Karpas-422 (cell line): ENCODE measurements around the gene CEP41. TPM values are rescaled to one million over a fixed set of nuclear protein-coding genes. Genes with fewer than 3 reads are reported as not detected.
"Not testable (repeated sequence)": the region's sequence is repeated elsewhere in the genome, so short reads cannot be mapped to it uniquely, and the experiment has no call there.

ENCODE experiments used
- DNase-seq: peaks from one replicate; pipeline ENCODE4 v3.0.0-alpha.2; 2015
- H2AFZ ChIP-seq: fragments of 200-600 bp; sonication (generic); 2 replicates; pipeline ENCODE4 v1.6.1; 2014; ENCODE audit warnings: antibody characterized with exemption, low read length, mixed read lengths
- H3K27ac ChIP-seq: fragments of 200-600 bp; sonication (generic); 2 replicates; pipeline ENCODE4 v1.5.1; 2014; ENCODE audit warnings: mild to moderate bottlenecking, low read length, moderate library complexity
- H3K27me3 ChIP-seq: fragments of 200-600 bp; sonication (generic); 2 replicates; pipeline ENCODE4 v1.6.1; 2014; ENCODE audit warnings: low read length, mixed read lengths
- H3K36me3 ChIP-seq: fragments of 200-600 bp; sonication (generic); 2 replicates; pipeline ENCODE4 v1.6.1; 2014; ENCODE audit warnings: low read length, mixed read lengths; ENCODE audit not compliant: insufficient read depth
- H3K4me1 ChIP-seq: fragments of 200-600 bp; sonication (generic); 2 replicates; pipeline ENCODE4 v1.6.1; 2014; ENCODE audit warnings: mild to moderate bottlenecking, low read length, mixed read lengths
- H3K4me2 ChIP-seq: fragments of 200-600 bp; sonication (generic); 2 replicates; pipeline ENCODE4 v1.6.1; 2014; ENCODE audit warnings: low read length, low read depth, mild to moderate bottlenecking; ENCODE audit not compliant: poor library complexity, severe bottlenecking
- H3K4me3 ChIP-seq: fragments of 200-600 bp; sonication (generic); 2 replicates; pipeline ENCODE4 v1.5.1; 2014; ENCODE audit warnings: mild to moderate bottlenecking, antibody characterized with exemption, low read length, mixed read lengths
- H3K79me2 ChIP-seq: fragments of 200-600 bp; sonication (generic); 2 replicates; pipeline ENCODE4 v1.6.1; 2014; ENCODE audit warnings: mild to moderate bottlenecking, low read length, mixed read lengths
- H3K9ac ChIP-seq: fragments of 200-600 bp; sonication (generic); 2 replicates; pipeline ENCODE4 v1.6.0; 2014; ENCODE audit warnings: low read length
- H3K9me2 ChIP-seq: fragments of 200-600 bp; sonication (generic), shearing (Covaris generic); replicated peaks from 2 replicates; pipeline ENCODE4 v1.6.0; 2014; ENCODE audit warnings: mild to moderate bottlenecking, low read length, moderate library complexity; ENCODE audit not compliant: insufficient read depth
- H3K9me3 ChIP-seq: fragments of 300-700, 200-600 bp; sonication (generic); 2 replicates; pipeline ENCODE4 v1.6.1; 2014; ENCODE audit warnings: low read length, mixed read lengths
- H4K20me1 ChIP-seq: fragments of 200-600 bp; sonication (generic); 2 replicates; pipeline ENCODE4 v1.6.1; 2014; ENCODE audit warnings: mild to moderate bottlenecking, antibody characterized with exemption, low read length, low read depth; ENCODE audit not compliant: insufficient read depth
- total RNA-seq: library from RNA; depleted of rRNA; stranded (reverse); fragments of >200 nt; shearing (Covaris generic); gene quantifications from 2 replicates; pipeline ENCODE4 v1.2.3, GENCODE V29; 2014; ENCODE audit warnings: low replicate concordance

The CEP41 gene
- total RNA-seq, 1 experiment from 2014 or later, result 7.3 TPM

DNA sequence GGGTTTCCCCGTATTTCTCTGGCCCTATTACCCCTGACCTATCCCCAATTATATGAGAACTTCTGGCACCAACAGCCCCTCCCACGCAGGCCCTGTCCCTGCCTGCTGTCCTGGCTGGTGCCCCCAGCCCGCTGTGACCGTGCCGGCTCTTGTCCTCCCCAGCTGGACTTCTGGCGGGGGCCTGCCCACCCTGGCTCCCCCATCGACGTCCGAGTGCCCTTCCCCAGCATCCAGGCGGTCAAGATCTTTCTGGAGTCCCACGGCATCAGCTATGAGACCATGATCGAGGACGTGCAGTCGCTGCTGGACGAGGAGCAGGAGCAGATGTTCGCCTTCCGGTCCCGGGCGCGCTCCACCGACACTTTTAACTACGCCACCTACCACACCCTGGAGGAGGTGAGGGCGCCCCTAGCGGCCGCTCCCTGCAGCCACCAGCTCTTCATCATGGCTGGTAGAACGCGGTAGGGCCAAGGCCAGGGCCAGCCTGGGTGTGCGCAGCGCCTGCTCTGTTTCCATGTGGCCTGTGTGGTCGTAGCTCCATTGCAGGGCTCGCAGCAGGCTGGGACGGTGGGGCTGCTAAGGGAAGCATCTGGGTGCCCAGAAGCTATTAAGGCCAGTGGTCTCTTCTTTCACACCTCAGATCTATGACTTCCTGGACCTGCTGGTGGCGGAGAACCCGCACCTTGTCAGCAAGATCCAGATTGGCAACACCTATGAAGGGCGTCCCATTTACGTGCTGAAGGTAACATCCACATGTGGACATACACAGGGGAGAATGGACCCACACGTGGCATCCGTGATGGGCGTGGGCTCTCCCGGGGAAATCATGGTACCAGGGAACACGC, 59.1 kb downstream of the CEP41 start:
- Histone ChIP-seq H3K9ac (no peak overlapping the region), H3K79me2 (no peaks in the 10 kb centered on the region), H3K27ac (no peak overlapping the region), H3K4me2 (no peak overlapping the region), H2AFZ (no peak overlapping the region), H4K20me1 (no peaks in the 10 kb centered on the region), H3K36me3 (no peaks in the 10 kb centered on the region), H3K4me3 (no peak overlapping the region), H3K9me2 (no peaks in the 10 kb centered on the region), H3K4me1 (no peaks in the 10 kb centered on the region), H3K9me3 (no peaks in the 10 kb centered on the region), H3K27me3 (no peaks in the 10 kb centered on the region)
- no peak for DNase-seq

DNA sequence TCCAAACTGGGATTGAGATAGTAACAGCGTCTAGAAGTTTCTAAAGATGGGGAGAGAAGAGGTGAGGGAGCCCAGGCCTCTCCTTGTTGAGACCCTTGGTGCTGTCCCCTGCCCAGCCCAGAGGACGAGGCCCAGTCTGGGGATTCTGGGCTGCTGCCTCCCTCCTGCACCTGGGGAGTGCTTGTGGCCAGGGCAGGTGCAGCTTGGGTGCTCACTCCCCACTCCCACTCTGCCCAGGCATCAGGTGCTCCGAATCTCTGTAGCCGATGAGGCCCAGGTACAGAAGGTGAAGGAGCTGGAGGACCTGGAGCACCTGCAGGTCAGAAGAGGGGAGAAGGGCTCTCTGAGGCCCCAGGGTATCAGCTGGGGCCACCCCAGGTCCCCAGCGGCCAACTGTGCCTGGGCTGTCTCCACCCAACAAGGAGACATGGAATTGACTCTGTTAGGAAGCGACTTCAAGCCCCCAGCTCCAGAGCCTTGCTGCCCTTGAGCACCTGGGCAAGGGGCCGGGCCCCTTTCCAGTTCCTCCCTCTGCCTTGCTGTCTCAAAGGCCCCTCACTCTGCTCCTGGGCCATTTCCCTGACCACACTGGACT, 59.9 kb downstream of the CEP41 start:
- H3K36me3 ChIP-seq, result no peaks in the 10 kb centered on the region
- no peak overlapping the region for H3K4me2 ChIP-seq
- H3K4me3 ChIP-seq, result no peak overlapping the region
- no peaks in the 10 kb centered on the region for H4K20me1 ChIP-seq
- H3K9me2 ChIP-seq, result no peaks in the 10 kb centered on the region
- H3K27ac ChIP-seq, result no peak overlapping the region
- no peaks in the 10 kb centered on the region for H3K27me3 ChIP-seq
- H3K4me1 ChIP-seq, result no peaks in the 10 kb centered on the region
- H3K9me3 ChIP-seq, result no peaks in the 10 kb centered on the region
- DNase-seq, result no peak
- H3K79me2 ChIP-seq, result no peaks in the 10 kb centered on the region
- H3K9ac ChIP-seq, result no peak overlapping the region
- no peak overlapping the region for H2AFZ ChIP-seq

DNA sequence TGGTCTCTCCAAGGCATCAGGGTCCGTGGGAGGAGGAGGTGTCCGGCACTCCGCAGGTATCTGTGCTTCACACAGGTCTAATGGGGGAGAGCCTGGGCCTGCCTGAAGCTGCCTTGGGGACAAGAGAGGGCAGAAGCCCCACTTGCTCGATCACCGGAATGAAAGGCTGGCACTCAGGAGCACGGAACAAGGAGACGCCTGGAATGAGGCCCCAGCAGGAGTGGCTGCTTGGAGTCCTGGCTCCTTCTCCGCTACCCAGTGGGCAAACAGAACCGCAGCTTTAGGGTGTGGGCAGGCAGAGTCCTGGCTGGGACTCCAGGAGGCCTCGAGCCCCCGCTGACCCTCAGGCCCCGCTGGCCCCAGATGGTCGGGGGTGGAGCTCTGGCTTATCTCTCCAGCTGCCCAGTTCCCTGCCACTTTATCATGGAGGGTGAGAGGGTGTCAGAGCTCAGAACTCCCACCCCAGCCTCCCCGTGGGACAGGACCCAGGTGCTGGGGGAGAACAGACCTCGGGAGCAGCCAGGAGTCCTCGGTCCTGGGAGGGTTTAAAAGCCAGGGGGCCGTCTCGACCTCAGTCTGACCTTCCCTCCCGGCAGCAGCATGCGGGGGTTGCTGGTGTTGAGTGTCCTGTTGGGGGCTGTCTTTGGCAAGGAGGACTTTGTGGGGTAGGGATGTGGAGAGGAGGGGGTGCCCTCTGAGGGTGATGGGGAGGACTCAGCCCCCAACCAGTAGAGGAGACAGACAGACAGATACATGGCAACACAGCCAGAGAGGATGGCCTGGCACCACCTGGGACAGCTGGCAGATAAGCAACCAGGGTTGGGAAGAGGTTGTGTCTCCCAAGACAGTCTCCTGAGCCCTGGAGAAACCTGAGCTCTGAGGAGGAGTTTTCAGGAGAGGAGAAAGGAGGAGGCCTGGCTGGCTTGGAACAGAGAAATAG, 60.6 kb downstream of the CEP41 start, which contains the start of gene CPA1:
TSS of gene CPA1 (plus strand) at position 574 of the 940 bp plus-strand sequence. CDS start at position 601, 27 bp downstream.
- Histone ChIP-seq H3K79me2 (no peaks in the 10 kb centered on the region), H3K9me3 (no peaks in the 10 kb centered on the region), H3K9ac (no peak within 1 kb of the TSS), H3K4me2 (no peak within 1 kb of the TSS), H3K27ac (no peak within 1 kb of the TSS), H3K36me3 (no peaks in the 10 kb centered on the region), H3K4me1 (no peaks in the 10 kb centered on the region), H3K4me3 (no peak within 1 kb of the TSS), H4K20me1 (no peaks in the 10 kb centered on the region), H3K27me3 (no peaks in the 10 kb centered on the region), H2AFZ (no peak within 1 kb of the TSS), H3K9me2 (no peaks in the 10 kb centered on the region)
- DNase-seq, result no peak

DNA sequence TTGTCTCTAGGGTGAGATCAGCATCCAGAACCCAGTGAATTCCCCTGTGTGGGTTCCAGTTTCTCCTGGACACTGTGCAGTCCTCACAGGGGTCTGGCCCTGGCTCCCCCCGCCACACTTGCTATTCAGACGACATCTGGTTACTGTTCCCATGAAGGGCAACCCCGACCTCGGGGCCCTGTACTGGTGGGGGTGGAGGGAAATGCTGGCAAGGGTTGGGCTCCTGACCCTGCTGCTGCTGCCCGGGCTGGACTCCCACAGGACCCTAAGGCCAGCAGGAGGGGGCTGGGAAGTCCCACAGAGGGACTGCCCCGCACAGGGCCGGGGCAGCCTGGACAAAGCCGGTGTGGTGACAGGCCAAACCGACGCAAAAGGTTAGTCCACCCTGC, 61.3 kb downstream of the CEP41 start:
- no peak for DNase-seq

DNA sequence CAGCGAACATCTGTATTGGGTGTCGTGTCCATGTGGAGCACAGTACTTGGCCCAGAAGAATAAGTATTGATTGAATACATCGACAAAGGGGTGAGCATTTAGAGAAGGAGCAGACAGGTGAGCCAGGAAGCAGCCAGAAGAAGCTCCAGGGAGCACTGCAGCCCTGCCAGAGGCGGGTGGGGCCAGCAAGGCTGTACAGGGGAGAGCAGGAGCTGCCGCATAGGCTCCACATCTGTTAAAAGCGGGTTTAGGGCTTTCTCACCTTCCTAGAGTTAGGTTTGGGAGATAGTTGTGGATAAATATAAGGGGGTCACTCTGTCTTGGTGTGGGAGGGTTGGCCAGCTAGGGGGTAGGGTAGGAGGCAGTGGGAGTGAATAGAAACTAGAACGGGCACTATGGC, 61.8 kb downstream of the CEP41 start:
- H3K9me2 ChIP-seq, result no peaks in the 10 kb centered on the region
- H3K9ac ChIP-seq, result no peak overlapping the region
- H3K27me3 ChIP-seq, result no peaks in the 10 kb centered on the region

More for the DNA sequence above, 61.3 kb downstream of the CEP41 start:
- H3K9me3 ChIP-seq, result no peaks in the 10 kb centered on the region
- no peak overlapping the region for H3K9ac ChIP-seq
- H4K20me1 ChIP-seq, result no peaks in the 10 kb centered on the region
- H3K4me2 ChIP-seq, result no peak overlapping the region
- H3K79me2 ChIP-seq, result no peaks in the 10 kb centered on the region
- no peaks in the 10 kb centered on the region for H3K4me1 ChIP-seq
- H2AFZ ChIP-seq, result no peak overlapping the region
- no peak overlapping the region for H3K27ac ChIP-seq
- H3K4me3 ChIP-seq, result no peak overlapping the region
- no peaks in the 10 kb centered on the region for H3K36me3 ChIP-seq
- H3K9me2 ChIP-seq, result no peaks in the 10 kb centered on the region
- no peaks in the 10 kb centered on the region for H3K27me3 ChIP-seq

DNA sequence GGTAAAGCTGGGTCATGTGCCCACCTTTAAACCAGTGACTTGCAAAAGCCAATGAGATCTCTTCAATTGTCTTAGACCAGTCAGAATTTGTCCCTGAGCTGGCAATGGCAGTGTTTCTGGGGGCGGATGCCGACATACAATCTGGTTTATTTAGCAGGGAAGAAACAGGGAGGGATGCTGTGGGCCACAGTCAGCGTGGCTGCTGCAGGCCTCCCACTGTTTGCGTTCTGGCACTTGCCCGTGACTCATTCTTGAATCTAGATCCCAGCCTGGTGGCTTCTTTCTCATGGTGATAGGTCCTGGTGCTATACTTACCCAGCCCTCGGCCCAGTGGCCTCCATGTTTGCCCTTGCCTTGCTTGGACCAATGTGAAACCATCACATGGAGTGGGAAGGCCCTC, 63.6 kb downstream of the CEP41 start:
- no peak for DNase-seq
- H3K4me1 ChIP-seq, result no peaks in the 10 kb centered on the region
- no peaks in the 10 kb centered on the region for H3K9me2 ChIP-seq
- no peaks in the 10 kb centered on the region for H3K27me3 ChIP-seq
- H3K4me3 ChIP-seq, result no peak overlapping the region
- no peak overlapping the region for H3K4me2 ChIP-seq
- H3K9ac ChIP-seq, result no peak overlapping the region
- no peaks in the 10 kb centered on the region for H4K20me1 ChIP-seq
- no peak overlapping the region for H2AFZ ChIP-seq
- no peaks in the 10 kb centered on the region for H3K9me3 ChIP-seq
- H3K36me3 ChIP-seq, result no peaks in the 10 kb centered on the region
- no peaks in the 10 kb centered on the region for H3K79me2 ChIP-seq
- H3K27ac ChIP-seq, result no peak overlapping the region

More for the DNA sequence above, 61.8 kb downstream of the CEP41 start:
- H3K27ac ChIP-seq, result no peak overlapping the region
- no peaks in the 10 kb centered on the region for H3K9me3 ChIP-seq
- H3K36me3 ChIP-seq, result no peaks in the 10 kb centered on the region
- H2AFZ ChIP-seq, result no peak overlapping the region
- H3K79me2 ChIP-seq, result no peaks in the 10 kb centered on the region
- DNase-seq, result no peak
- H4K20me1 ChIP-seq, result no peaks in the 10 kb centered on the region
- H3K4me3 ChIP-seq, result no peak overlapping the region
- no peaks in the 10 kb centered on the region for H3K4me1 ChIP-seq
- H3K4me2 ChIP-seq, result no peak overlapping the region

DNA sequence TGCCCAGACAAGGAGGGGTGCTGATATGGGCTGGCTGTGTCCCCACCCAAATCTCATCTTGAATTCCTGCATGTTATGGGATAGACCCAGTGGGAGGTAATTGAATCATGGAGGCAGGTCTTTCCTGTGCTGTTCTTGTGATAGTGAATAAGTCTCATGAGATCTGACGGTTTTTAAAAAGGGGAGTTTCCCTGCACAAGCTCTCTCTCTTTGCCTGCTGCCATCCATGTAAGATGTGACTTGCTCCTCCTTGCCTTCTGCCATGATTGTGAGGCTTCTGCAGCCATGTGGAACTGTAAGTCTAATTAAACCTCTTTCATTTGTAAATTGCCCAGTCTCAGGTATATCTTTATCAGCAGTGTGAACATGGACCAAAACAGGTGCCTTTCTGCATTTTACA, 64.4 kb downstream of the CEP41 start:
- not testable (repeated sequence) for H4K20me1 ChIP-seq, H3K4me2 ChIP-seq, H3K9me2 ChIP-seq, DNase-seq, H2AFZ ChIP-seq, H3K4me1 ChIP-seq, H3K36me3 ChIP-seq, H3K27me3 ChIP-seq, H3K9me3 ChIP-seq, H3K27ac ChIP-seq, H3K79me2 ChIP-seq, H3K4me3 ChIP-seq, H3K9ac ChIP-seq

DNA sequence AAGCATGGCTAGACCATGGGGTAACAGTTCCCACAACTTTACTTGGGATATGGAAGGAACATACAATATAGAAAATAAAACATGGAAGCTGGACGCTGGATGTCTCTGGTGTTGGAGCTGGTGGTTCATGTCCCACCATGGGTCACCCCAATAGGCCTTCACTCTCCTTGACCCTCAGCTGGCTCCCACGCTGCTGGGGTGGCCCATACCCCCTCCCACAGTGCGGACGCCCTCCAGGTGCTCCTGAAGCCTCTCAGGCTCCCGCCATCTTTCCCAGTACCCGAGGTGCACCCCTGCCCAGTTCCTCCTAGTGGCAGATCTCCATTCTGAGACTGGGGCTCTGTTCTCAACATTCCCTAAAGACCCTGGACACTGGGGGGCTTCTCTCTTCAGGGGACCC, 66.3 kb downstream of the CEP41 start:
- no peak overlapping the region for H3K9ac ChIP-seq
- H2AFZ ChIP-seq, result no peak overlapping the region
- no peaks in the 10 kb centered on the region for H3K4me1 ChIP-seq
- no peaks in the 10 kb centered on the region for H3K79me2 ChIP-seq
- no peaks in the 10 kb centered on the region for H3K27me3 ChIP-seq
- H3K9me2 ChIP-seq, result no peaks in the 10 kb centered on the region
- H4K20me1 ChIP-seq, result no peaks in the 10 kb centered on the region
- no peak overlapping the region for H3K4me3 ChIP-seq
- no peak overlapping the region for H3K27ac ChIP-seq
- no peak for DNase-seq
- no peak overlapping the region for H3K4me2 ChIP-seq
- no peaks in the 10 kb centered on the region for H3K36me3 ChIP-seq
- no peaks in the 10 kb centered on the region for H3K9me3 ChIP-seq
